PFSK-1 (cell line): ENCODE results near the gene LRRC59.

Source experiments
- FOXP2 ChIP-seq: optimal IDR thresholded peaks from 2 replicates; pipeline ENCODE3; 2011; ENCODE audit warnings: borderline replicate concordance, control low read depth, inconsistent platforms; ENCODE audit not compliant: insufficient read depth; ENCODE audit errors: extremely low read length, extremely low read depth
- POLR2AphosphoS5 ChIP-seq: IDR thresholded peaks from 2 replicates; pipeline ENCODE4 v1.6.1; 2012; ENCODE audit warnings: low read depth, mild to moderate bottlenecking, control low read depth, low read length, moderate library complexity
- SIN3A ChIP-seq: IDR thresholded peaks from 2 replicates; pipeline ENCODE4 v1.6.1; 2012; ENCODE audit warnings: mild to moderate bottlenecking, low read length, moderate library complexity, borderline replicate concordance; ENCODE audit not compliant: insufficient read depth
- TAF1 ChIP-seq: IDR thresholded peaks from 2 replicates; pipeline ENCODE4 v1.6.1; 2012; ENCODE audit warnings: low read length, control low read depth, borderline replicate concordance; ENCODE audit not compliant: insufficient read depth
- TF ChIP-seq, protein P1 (sequence below), 2 experiments: IDR thresholded peaks; 2 replicates each; pipeline versions ENCODE4 v1.6.1 to v1.8.0; 2011 to 2012; ENCODE audit warnings: low read depth in 2 of 2, low read length in 2 of 2, control low read depth in 1 of 2, inconsistent platforms in 1 of 2, mild to moderate bottlenecking in 1 of 2, moderate library complexity in 1 of 2; ENCODE audit not compliant: insufficient read depth in 1 of 2

The LRRC59 gene

GRCh38 chr17:50337956-50338355 lies 59.4 kb downstream of the LRRC59 start:
- TF ChIP-seq POLR2AphosphoS5 (no peak), TAF1 (no peak), SIN3A (no peak), FOXP2 (no peak)
- TF ChIP-seq, protein P1, sequence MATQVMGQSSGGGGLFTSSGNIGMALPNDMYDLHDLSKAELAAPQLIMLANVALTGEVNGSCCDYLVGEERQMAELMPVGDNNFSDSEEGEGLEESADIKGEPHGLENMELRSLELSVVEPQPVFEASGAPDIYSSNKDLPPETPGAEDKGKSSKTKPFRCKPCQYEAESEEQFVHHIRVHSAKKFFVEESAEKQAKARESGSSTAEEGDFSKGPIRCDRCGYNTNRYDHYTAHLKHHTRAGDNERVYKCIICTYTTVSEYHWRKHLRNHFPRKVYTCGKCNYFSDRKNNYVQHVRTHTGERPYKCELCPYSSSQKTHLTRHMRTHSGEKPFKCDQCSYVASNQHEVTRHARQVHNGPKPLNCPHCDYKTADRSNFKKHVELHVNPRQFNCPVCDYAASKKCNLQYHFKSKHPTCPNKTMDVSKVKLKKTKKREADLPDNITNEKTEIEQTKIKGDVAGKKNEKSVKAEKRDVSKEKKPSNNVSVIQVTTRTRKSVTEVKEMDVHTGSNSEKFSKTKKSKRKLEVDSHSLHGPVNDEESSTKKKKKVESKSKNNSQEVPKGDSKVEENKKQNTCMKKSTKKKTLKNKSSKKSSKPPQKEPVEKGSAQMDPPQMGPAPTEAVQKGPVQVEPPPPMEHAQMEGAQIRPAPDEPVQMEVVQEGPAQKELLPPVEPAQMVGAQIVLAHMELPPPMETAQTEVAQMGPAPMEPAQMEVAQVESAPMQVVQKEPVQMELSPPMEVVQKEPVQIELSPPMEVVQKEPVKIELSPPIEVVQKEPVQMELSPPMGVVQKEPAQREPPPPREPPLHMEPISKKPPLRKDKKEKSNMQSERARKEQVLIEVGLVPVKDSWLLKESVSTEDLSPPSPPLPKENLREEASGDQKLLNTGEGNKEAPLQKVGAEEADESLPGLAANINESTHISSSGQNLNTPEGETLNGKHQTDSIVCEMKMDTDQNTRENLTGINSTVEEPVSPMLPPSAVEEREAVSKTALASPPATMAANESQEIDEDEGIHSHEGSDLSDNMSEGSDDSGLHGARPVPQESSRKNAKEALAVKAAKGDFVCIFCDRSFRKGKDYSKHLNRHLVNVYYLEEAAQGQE (IDR thresholded peaks at IDR 0.05; ENCODE audit: insufficient read depth in 1 of 2, low read depth in 2 of 2, low read length in 2 of 2), result no peak

DNA sequence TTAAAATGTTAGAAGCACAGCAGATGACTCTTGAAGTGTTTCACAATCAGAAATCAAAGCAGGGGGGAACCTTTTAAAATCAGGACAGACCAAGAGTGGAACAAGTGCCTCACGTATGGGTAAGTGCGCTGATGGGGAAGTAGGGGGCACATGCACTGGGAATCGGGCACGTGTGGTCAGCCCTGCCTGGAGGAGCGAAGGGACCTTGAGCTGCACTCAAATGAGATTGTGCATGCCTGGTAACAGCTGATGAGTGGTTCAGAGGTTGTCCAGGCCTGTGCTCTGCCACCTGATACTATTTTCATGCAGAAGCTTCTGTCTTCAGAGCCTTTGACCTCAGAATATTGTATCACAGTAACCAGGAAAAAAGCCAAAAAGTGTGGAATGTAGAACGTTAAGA lies 65.1 kb downstream of the LRRC59 start:
- TF ChIP-seq POLR2AphosphoS5 (no peak), TAF1 (no peak), FOXP2 (no peak), SIN3A (no peak)
- TF ChIP-seq, protein P1 (IDR thresholded peaks at IDR 0.05; ENCODE audit: insufficient read depth in 1 of 2, low read depth in 2 of 2, low read length in 2 of 2), result no peak
